HG02973 (cell line): Measurements from ENCODE around the gene FAM72C.
"Not testable (repeated sequence)": the region's sequence is repeated elsewhere in the genome, so short reads cannot be mapped to it uniquely, and the experiment has no call there.

Experiments
- ATAC-seq: cut with Tn5 transposase; IDR thresholded peaks from one replicate; pipeline ENCODE4 v1.9.1; 2021; ENCODE audit warnings: moderate library complexity; ENCODE audit not compliant: unreplicated experiment

Gene FAM72C

GRCh38 chr1:143918552-143918951 lies 53.2 kb downstream of the FAM72C start:
- ATAC-seq, result not testable (repeated sequence)

- not testable (repeated sequence) for ATAC-seq
Observed at GRCh38 chr1:143913705-143914104, 58.1 kb downstream of the FAM72C start.
